ENCODE data around the gene LUC7L2. TPM values are rescaled to one million over a fixed set of nuclear protein-coding genes. Genes with fewer than 3 reads are reported as not detected.
"Not testable (repeated sequence)": the region's sequence is repeated elsewhere in the genome, so short reads cannot be mapped to it uniquely, and the experiment has no call there.

Gene LUC7L2
- total RNA-seq, 4 donors from 2014 or later: 48.7 to 71.7 (median 56.8) TPM

GRCh38 chr7:139396323-139396951, 36.7 kb downstream of the LUC7L2 start:
- H3K4me3 ChIP-seq (ENCODE audit: low read depth, poor library complexity, severe bottlenecking): no peak overlapping the region
- intact Hi-C loops (cut with DNase I; ENCODE audit: low total_unique reads): no loop called here
- no peak for DNase-seq (ENCODE audit: low spot score in 2 of 2)
- TF ChIP-seq CTCF (IDR thresholded peaks at IDR 0.05) (no peak), POLR2A (IDR thresholded peaks at IDR 0.05) (no peak)
- WGBS, 2 donors: 69 to 77% methylated on average over 3 of the region's 3 CpGs

- no peak overlapping the region for H3K4me3 ChIP-seq (ENCODE audit: low read depth, poor library complexity, severe bottlenecking)
- intact Hi-C loops (cut with DNase I; ENCODE audit: low total_unique reads): no loop called here
- TF ChIP-seq CTCF (IDR thresholded peaks at IDR 0.05) (no peak), POLR2A (IDR thresholded peaks at IDR 0.05) (no peak)
- DNase-seq (ENCODE audit: low spot score in 2 of 2): no peak
Measured at GRCh38 chr7:139397192-139397591, 37.5 kb downstream of the LUC7L2 start.

- intact Hi-C loops (cut with DNase I; ENCODE audit: low total_unique reads): no loop called here
- 100% methylated on average over 2 of the region's 2 CpGs for WGBS, 2 donors
- no peak for DNase-seq (ENCODE audit: low spot score in 2 of 2)
- TF ChIP-seq POLR2A (IDR thresholded peaks at IDR 0.05): no peak
- TF ChIP-seq CTCF (IDR thresholded peaks at IDR 0.05): no peak
- H3K4me3 ChIP-seq (ENCODE audit: low read depth, poor library complexity, severe bottlenecking): no peak overlapping the region
Measured at GRCh38 chr7:139403601-139404000, 43.9 kb downstream of the LUC7L2 start.

GRCh38 chr7:139407555-139407954, 47.9 kb downstream of the LUC7L2 start:
- DNase-seq (ENCODE audit: low spot score in 2 of 2): no peak
- no peak overlapping the region for H3K4me3 ChIP-seq (ENCODE audit: low read depth, poor library complexity, severe bottlenecking)
- intact Hi-C loops (cut with DNase I; ENCODE audit: low total_unique reads): no loop called here
- TF ChIP-seq CTCF (IDR thresholded peaks at IDR 0.05): no peak
- TF ChIP-seq POLR2A (IDR thresholded peaks at IDR 0.05): no peak
- 97 to 100% methylated on average over 1 of the region's 1 CpG for WGBS, 2 donors

GRCh38 chr7:139414743-139415402, 55.2 kb downstream of the LUC7L2 start:
- H3K4me3 ChIP-seq (ENCODE audit: low read depth, poor library complexity, severe bottlenecking); DNase-seq (ENCODE audit: low spot score in 2 of 2); intact Hi-C loops (cut with DNase I; ENCODE audit: low total_unique reads): not testable (repeated sequence)
- 88 to 92% methylated on average over 6 of the region's 6 CpGs for WGBS, 2 donors

GRCh38 chr7:139416405-139416804, 56.7 kb downstream of the LUC7L2 start:
- WGBS, 2 donors: 93% methylated on average over 3 of the region's 3 CpGs
- no peak for DNase-seq (ENCODE audit: low spot score in 2 of 2)
- no peak overlapping the region for H3K4me3 ChIP-seq (ENCODE audit: low read depth, poor library complexity, severe bottlenecking)
- no peak for TF ChIP-seq POLR2A (IDR thresholded peaks at IDR 0.05)
- no peak for TF ChIP-seq CTCF (IDR thresholded peaks at IDR 0.05)
- intact Hi-C loops (cut with DNase I; ENCODE audit: low total_unique reads): no loop called here
